Left lung (tissue), 10 donors: ENCODE data around the gene VWA2. TPM values are rescaled to one million over a fixed set of nuclear protein-coding genes. Genes with fewer than 3 reads are reported as not detected.

Source experiments
- ATAC-seq: fragments of 200-7000 bp; cut with Tn5 transposase; one replicate; pipeline ENCODE4 v1.9.1; 2020; ENCODE audit warnings: moderate library complexity
- DNase-seq, 4 donors: peaks; one replicate each; pipeline ENCODE4 v3.0.0-alpha.2; 2013 to 2020
- H3K27ac ChIP-seq, 2 donors: fragments of 200-600 bp; sonication (generic) in 1 of 2; one replicate each; pipeline versions ENCODE4 v1.5.0 to v1.8.0; 2020 to 2021
- H3K27me3 ChIP-seq, 2 donors: fragments of 200-600 bp; sonication (generic) in 1 of 2; one replicate each; pipeline versions ENCODE4 v1.5.0 to v1.8.0; 2020 to 2021
- H3K36me3 ChIP-seq, 2 donors: fragments of 200-600 bp; sonication (generic) in 1 of 2; one replicate each; pipeline versions ENCODE4 v1.5.0 to v1.8.0; 2020 to 2021
- H3K4me1 ChIP-seq, 2 donors: fragments of 200-600 bp; one replicate each; pipeline ENCODE4 v1.8.0; 2021
- H3K4me3 ChIP-seq, 2 donors: fragments of 200-600 bp; sonication (generic) in 1 of 2; one replicate each; pipeline versions ENCODE4 v1.5.0 to v1.8.0; 2020 to 2021; ENCODE audit warnings: mild to moderate bottlenecking in 1 of 2
- H3K9me3 ChIP-seq, 2 donors: fragments of 200-600 bp; sonication (generic) in 1 of 2; one replicate each; pipeline versions ENCODE4 v1.5.0 to v1.8.0; 2020 to 2021
- intact Hi-C, 2 donors: fragments of 100-400 bp; cut with DNase I; formaldehyde crosslinking; loops; one replicate each; pipeline versions ENCODE4 v1.11.2 to v1.14.2; 2022
- polyA plus RNA-seq, 6 donors: library from polyadenylated mRNA; unstranded; fragments of 120-200 nt; gene quantifications; one replicate each; pipeline ENCODE4 v1.2.1, GENCODE V29; 2013; ENCODE audit not compliant: insufficient read length in 6 of 6
- total RNA-seq, 2 donors: library from RNA; stranded (reverse); fragmentation: NEBNext Ultra II Directional; extraction: Animal tissue kit (Norgen Biotek cat#: 25700); gene quantifications; one replicate each; pipeline ENCODE4 v1.2.1, GENCODE V29; 2021
- TF ChIP-seq, protein P1 (sequence below), 2 donors: fragments of 200-600 bp; sonication (generic) in 1 of 2; IDR thresholded peaks; one replicate each; pipeline versions ENCODE4 v1.5.0 to v1.8.0; 2021; ENCODE audit warnings: antibody characterized with exemption in 2 of 2
- donor health status: DM: no; HTN: yes; CAD: no.
- donor health status: DM: no; HTN: no; CAD: no.

VWA2 gene
- total and polyA plus RNA-seq, 8 donors: 9.5 to 31.4 (median 27.6) TPM

DNA sequence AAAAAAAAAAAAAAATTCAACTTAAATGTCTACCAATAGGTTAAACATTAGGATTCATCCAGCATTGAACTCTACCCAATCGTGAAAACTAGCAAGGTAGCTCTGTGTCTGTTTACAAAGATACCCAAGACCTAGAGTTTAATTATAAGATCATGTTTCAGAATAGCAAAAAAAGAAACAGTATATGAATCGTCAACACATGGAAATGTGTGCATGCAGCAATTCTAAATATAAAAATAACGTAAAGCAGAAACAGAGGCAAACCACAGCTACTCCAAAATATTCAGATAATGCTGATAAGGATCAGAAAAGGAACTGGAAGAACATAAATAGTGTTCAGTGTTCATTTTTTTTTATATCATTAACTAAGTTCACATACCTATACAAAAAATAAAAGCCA lies 96.6 kb downstream of the VWA2 start:
- Histone ChIP-seq H3K27ac (no peak overlapping the region), H3K4me3 (no peak overlapping the region), H3K9me3 (no peaks in the 10 kb centered on the region), H3K4me1 (no peaks in the 10 kb centered on the region), H3K27me3 (no peaks in the 10 kb centered on the region), H3K36me3 (no peaks in the 10 kb centered on the region)
- DNase-seq: no peak
- TF ChIP-seq, protein P1, sequence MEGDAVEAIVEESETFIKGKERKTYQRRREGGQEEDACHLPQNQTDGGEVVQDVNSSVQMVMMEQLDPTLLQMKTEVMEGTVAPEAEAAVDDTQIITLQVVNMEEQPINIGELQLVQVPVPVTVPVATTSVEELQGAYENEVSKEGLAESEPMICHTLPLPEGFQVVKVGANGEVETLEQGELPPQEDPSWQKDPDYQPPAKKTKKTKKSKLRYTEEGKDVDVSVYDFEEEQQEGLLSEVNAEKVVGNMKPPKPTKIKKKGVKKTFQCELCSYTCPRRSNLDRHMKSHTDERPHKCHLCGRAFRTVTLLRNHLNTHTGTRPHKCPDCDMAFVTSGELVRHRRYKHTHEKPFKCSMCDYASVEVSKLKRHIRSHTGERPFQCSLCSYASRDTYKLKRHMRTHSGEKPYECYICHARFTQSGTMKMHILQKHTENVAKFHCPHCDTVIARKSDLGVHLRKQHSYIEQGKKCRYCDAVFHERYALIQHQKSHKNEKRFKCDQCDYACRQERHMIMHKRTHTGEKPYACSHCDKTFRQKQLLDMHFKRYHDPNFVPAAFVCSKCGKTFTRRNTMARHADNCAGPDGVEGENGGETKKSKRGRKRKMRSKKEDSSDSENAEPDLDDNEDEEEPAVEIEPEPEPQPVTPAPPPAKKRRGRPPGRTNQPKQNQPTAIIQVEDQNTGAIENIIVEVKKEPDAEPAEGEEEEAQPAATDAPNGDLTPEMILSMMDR (IDR thresholded peaks at IDR 0.05): no peak
- ATAC-seq: no peak
- intact Hi-C loops: no loop called here

DNA sequence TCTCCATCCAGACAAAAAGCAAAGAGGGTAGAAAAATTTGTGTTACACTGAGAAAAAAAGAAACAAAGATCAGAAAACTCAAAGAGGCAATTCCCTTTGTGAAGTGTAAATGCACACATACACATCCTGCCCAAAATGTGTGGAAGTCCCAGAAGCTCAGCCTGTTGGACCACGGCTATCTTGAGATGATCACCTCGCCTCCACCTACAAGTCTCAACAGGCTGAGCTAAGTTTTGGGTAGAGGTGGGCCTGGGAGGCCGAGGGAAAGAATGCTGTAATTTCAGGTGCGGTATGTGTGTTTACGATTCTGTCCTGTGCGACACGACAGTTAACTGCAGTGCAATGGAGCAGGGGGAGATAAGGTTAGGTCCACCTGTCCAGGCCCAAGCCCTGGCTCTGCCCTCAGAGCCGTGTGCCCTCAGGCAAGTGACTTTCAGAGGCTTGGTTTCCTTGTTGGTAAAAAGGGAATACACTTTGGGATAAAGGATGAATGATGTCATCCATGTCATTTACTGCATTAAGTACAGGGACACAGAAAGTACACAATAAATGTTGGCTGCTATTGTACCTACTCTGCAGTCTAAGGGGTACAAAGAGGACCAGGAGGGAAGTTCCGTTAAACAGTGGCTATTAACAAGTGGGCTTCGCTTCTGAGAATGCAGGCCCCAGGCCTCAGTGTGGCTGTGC lies 97.9 kb downstream of the VWA2 start:
- intact Hi-C loops: no loop called here
- ATAC-seq (no peak), DNase-seq (no peak)
- H3K4me1 ChIP-seq: no peaks in the 10 kb centered on the region
- H3K36me3 ChIP-seq: no peaks in the 10 kb centered on the region
- H3K27me3 ChIP-seq: no peaks in the 10 kb centered on the region
- H3K27ac ChIP-seq: no peak overlapping the region
- H3K4me3 ChIP-seq: no peak overlapping the region
- TF ChIP-seq, protein P1 (IDR thresholded peaks at IDR 0.05): no peak
- no peaks in the 10 kb centered on the region for H3K9me3 ChIP-seq

DNA sequence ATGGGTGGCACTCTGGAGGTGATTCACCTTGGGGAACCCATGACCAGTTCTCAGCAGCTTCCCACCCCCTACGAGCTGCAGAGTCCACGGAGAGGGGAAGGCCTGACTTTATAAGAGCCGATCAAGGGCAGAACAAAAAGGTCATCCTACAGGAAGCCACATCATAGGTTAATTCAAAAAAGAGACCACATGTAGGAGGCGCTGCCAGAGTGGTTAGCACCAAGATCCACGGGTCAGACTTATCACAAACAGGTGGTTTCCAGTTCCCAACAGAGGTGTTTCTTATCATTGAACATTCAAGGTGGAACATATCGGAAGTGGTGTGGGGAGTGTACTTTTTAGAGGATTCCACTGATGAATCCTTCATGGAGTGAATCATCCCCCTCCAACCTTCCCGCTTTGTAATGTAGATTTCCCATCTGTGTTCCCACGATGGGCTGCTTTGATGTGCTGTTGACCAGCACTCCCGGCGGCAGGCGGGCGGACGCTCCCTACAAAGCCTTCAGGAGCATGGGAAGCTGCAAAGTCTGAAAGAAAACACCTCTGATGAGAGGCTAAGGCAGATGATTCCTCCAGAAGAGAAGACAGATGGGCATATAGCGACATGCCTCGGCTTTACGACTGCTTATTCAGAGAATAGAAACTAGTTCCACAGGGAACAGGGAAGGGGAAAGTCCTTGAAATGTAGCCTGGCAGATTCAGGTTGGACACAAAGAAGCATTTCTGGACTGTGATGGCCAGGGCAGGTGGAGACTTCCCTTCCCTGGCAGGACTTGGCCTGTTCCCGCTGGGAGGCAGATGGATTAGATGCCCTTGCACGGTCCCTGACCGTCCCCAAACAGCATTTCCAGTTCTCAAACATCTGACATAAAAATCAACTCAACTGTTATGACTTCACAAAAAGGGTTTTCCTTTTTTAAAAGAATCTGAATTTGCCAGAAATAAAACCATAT lies 98.7 kb downstream of the VWA2 start:
- H3K27me3 ChIP-seq: no peaks in the 10 kb centered on the region
- intact Hi-C loops: no loop called here
- ATAC-seq (no peak), DNase-seq (no peak)
- no peaks in the 10 kb centered on the region for H3K9me3 ChIP-seq
- H3K36me3 ChIP-seq: no peaks in the 10 kb centered on the region
- H3K4me1 ChIP-seq: no peaks in the 10 kb centered on the region
- no peak overlapping the region for H3K27ac ChIP-seq
- no peak overlapping the region for H3K4me3 ChIP-seq
- TF ChIP-seq, protein P1 (IDR thresholded peaks at IDR 0.05): no peak

DNA sequence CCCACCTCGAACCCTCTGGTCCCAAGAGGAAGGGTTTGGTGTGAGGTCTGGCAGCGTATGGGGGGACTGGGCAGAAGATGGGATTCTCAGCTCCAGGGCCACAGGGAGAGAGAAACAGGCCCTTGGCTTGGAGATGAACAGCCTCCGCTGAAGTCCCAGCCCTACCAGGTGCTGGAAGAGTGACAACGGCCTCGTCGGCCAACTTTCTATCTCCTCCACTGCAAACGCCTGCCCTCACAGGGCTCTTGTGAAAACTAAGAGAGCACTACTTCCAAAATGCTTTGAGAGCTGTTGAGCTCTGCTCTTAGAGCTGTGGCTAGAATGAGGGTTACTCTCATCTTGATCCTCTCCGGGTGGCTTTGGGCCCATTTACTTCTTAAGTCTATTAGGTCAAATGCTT lies 101.8 kb downstream of the VWA2 start:
- ATAC-seq (peak; percentile 85), DNase-seq (peak in 1 of 4 donors; percentile 47)
- H3K27ac ChIP-seq: no peak overlapping the region
- no peaks in the 10 kb centered on the region for H3K9me3 ChIP-seq
- H3K27me3 ChIP-seq: no peaks in the 10 kb centered on the region
- H3K36me3 ChIP-seq: no peaks in the 10 kb centered on the region
- H3K4me3 ChIP-seq: no peak overlapping the region
- no peaks in the 10 kb centered on the region for H3K4me1 ChIP-seq
- intact Hi-C loops: no loop called here
- TF ChIP-seq, protein P1 (IDR thresholded peaks at IDR 0.05): no peak

Other genes with a start within 250 kb of the VWA2 start
- 10 to 100 TPM; 11.7 to 15.4 TPM for gene ADRB1, start 195.4 kb upstream of the VWA2 start, total RNA-seq
- gene ADRB1, start 195.4 kb upstream of the VWA2 start, polyA plus RNA-seq: 1 to 10 TPM; 1.2 to 3.9 (median 3.1) TPM
- 10 to 100 TPM; 25.2 to 36.2 TPM for gene CCDC186, start 65.1 kb upstream of the VWA2 start, total RNA-seq
- gene CCDC186, start 65.1 kb upstream of the VWA2 start, polyA plus RNA-seq: 10 to 100 TPM; 33.4 to 46.6 (median 37.1) TPM
- under 1 TPM; 0.17 to 0.29 TPM for gene TDRD1, start 59.9 kb upstream of the VWA2 start, total RNA-seq
- under 1 TPM; 0.15 to 0.50 (median 0.20) TPM for gene TDRD1, start 59.9 kb upstream of the VWA2 start, polyA plus RNA-seq
- 1 to 10 TPM; 6.4 to 6.7 TPM for gene AFAP1L2, start 165.2 kb downstream of the VWA2 start, total RNA-seq
- gene AFAP1L2, start 165.2 kb downstream of the VWA2 start, polyA plus RNA-seq: 10 to 100 TPM; 31.8 to 43.3 (median 34.9) TPM